GM18951 (cell line): ENCODE results near the gene CLDN6.

Experiments used
- POLR2A ChIP-seq: IDR thresholded peaks from 4 replicates; pipeline ENCODE4 v1.6.1; 2011; ENCODE audit warnings: mild to moderate bottlenecking; ENCODE audit not compliant: insufficient read length, insufficient read depth; ENCODE audit errors: extremely low read depth
- in situ Hi-C: fragments of 300-500 bp; cut with MboI; formaldehyde crosslinking; loops from one replicate; pipeline ENCODE4 v1.12.0; 2022; ENCODE audit warnings: low sequenced_read_pairs, mixed read lengths, inconsistent platforms; ENCODE audit not compliant: unreplicated experiment

Gene CLDN6

GRCh38 chr16:3026609-3027488, 8.9 kb upstream of the CLDN6 start:
- in situ Hi-C loops = no loop called here
- TF ChIP-seq POLR2A = no peak

- in situ Hi-C loops = no loop called here
- no peak for TF ChIP-seq POLR2A
These were observed 8.0 kb upstream of the CLDN6 start for GRCh38 chr16:3026003-3026378.

- in situ Hi-C loops = no loop called here
- no peak for TF ChIP-seq POLR2A
These were observed 7.3 kb upstream of the CLDN6 start for GRCh38 chr16:3025032-3026002.

- in situ Hi-C loops = no loop called here
- TF ChIP-seq POLR2A = peak; percentile 90
These were observed 5.9 kb upstream of the CLDN6 start, which contains the start of the genes HCFC1R1 and THOC6 for GRCh38 chr16:3023669-3024478. Gene HCFC1R1 (minus strand): TSS chr16:3023942. CDS start chr16:3023941, 1 bp downstream. Gene THOC6 (plus strand): TSS chr16:3024035. CDS start chr16:3024327, 292 bp downstream.

GRCh38 chr16:3023415-3023668, 5.4 kb upstream of the CLDN6 start:
- no peak for TF ChIP-seq POLR2A
- in situ Hi-C loops = no loop called here

- TF ChIP-seq POLR2A = no peak
These were observed 4.9 kb upstream of the CLDN6 start for GRCh38 chr16:3022684-3023414.

GRCh38 chr16:3022208-3022683, 4.3 kb upstream of the CLDN6 start:
- no peak for TF ChIP-seq POLR2A
- in situ Hi-C loops = no loop called here

More at GRCh38 chr16:3022684-3023414, 4.9 kb upstream of the CLDN6 start:
- in situ Hi-C loops = no loop called here

- no peak for TF ChIP-seq POLR2A
- in situ Hi-C loops = no loop called here
These were observed 3.6 kb upstream of the CLDN6 start for GRCh38 chr16:3021449-3022207.

- in situ Hi-C loops = no loop called here
- TF ChIP-seq POLR2A = no peak
These were observed 2.8 kb upstream of the CLDN6 start for GRCh38 chr16:3020604-3021448.

GRCh38 chr16:3020247-3020603, 2.2 kb upstream of the CLDN6 start, which contains the start of gene TNFRSF12A:
Gene TNFRSF12A (plus strand): TSS chr16:3020368. CDS start chr16:3020398, 30 bp downstream.
- TF ChIP-seq POLR2A = peak; percentile 83
- in situ Hi-C loops = no loop called here
